AG20443 (cell line): ENCODE data around the gene ZNF277.
A peak's percentile ranks its signal among the peaks of the same experiment; 100 is the strongest.

Source experiments
- DNase-seq: peaks from one replicate; pipeline ENCODE4 v3.0.0; 2012; ENCODE audit warnings: low spot score, mixed read lengths

The ZNF277 gene

DNA sequence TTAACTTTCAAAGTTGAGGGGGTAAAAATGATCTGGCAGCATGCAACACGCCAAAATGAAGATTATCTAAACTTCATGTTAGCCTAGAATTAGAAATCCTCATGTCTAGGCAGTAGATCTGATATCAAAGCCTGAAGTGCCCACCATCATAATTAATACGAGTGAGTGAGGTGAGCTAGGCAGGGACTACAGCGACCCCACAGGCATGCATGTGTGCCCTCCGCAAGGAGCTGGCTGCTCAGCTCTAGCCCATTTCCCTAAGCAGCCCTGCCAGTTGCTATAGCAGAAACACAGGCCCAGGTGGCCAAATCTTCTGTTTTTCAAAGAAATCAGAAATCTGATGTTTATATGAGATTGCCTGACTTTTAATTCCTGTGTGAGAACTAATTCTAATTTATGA is 150.6 kb downstream of the ZNF277 start:
- DNase-seq: no peak

GRCh38 chr7:112358513-112358912 is 152.0 kb downstream of the ZNF277 start:
- DNase-seq: no peak

- DNase-seq: no peak
These were observed 152.6 kb downstream of the ZNF277 start for GRCh38 chr7:112359086-112359485.

- DNase-seq: no peak
These were observed 154.2 kb downstream of the ZNF277 start for GRCh38 chr7:112360681-112361080.

GRCh38 chr7:112361154-112361553 is 154.7 kb downstream of the ZNF277 start:
- DNase-seq: no peak

DNA sequence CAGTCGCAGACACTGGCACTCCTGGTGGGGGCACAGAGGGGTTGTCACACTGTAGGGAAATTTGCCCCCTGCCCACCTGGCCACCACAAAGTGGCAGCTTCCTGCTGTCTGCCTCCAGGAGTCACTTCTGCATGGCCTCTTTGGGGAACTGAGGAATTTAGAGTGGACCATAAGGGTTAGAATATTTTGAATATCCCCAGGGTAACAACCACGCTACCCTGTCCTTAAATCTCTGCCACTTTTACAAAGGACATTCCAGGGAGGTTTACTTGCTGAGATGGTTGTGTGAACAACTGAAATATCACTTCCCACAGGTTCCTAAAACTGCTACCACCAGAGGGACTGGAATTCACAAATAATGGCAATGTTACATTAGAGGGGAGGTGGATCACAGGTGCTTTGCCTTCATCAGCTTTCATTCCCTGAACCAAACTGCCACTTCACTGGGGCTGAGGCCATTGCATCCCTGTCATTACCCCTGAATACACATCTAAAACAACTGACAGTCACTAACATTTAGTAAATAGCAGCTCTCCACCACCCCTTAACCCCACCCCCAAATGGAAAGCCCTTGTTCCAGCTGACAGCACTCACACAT is 155.7 kb downstream of the ZNF277 start:
- no peak for DNase-seq

DNA sequence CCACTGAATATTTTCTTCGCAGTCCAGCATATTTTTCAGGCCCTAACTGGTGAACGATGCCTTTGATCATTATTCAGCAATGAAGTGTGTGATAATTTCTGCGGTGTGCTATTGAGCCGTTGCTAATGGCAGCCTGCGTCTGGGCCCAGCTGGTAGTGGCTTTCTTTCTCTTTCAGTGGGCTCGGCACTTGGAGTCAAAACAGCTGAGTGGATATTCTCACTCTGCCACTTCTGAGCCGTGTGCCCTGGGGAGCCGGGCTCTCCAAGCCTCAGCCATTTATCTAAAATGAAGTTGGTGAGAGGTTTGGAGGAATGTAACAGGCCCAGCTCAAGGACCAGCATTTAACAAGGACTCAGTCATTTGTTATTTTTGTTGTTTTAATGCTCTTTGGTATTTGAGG is 156.2 kb downstream of the ZNF277 start:
- no peak for DNase-seq

DNA sequence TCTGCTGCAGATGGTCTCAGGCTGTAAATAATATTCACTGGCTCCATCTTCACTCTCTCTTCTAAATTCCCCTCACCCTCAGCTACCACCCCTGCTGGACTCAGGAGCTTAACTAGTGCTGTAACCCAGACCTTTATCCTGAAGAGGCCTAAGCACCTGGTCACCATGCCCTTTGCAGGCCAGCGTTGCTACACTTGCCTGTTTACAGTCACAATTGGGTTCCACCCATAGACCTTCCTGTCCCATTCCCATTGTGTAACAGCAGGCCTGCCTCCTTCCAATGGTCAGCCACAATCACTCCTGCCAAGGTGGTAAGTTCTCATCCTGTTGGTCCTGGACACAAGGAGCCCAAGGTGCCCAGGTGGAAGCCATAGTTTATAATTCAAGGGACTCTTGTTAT is 157.9 kb downstream of the ZNF277 start:
- no peak for DNase-seq

DNA sequence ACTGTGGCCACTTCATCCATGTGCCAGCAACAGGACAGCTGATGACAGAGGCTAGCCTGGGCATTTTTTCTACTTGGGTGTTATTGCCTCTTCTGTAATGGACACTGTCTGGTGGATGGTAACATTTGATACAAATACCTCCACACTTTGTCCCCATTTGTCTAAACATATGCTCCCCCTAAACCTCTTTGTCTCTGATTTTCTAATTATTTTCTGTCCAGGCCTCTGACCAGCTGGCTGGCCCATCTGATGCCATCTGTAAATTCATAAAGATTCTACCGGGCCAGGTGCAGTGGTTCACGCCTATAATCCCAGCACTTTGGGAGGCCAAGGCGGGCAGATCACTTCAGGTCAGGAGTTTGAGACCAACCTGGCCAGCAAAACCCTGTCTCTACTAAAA is 159.1 kb downstream of the ZNF277 start:
- DNase-seq: no peak

DNA sequence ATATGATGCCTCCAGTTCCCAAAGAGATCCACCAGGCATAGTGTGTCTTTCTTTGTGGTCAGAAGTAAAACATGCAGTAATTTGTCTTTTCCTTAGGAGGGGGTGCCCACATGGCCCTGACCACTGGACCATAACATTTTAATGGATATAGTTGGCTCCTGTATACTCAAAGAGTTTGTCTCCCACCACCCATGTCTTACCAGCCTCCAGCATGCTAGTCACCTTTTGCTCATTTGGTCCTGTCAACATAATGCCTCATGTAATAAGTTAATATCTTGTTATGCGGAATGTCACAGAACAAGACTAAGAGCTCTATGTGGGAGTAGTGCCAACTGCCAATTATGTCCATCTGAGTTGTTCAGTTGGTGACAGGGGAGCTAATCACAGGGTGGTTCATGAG is 160.4 kb downstream of the ZNF277 start:
- no peak for DNase-seq

GRCh38 chr7:112370436-112370835 is 163.9 kb downstream of the ZNF277 start:
- DNase-seq: no peak

- no peak for DNase-seq
These were observed 165.2 kb downstream of the ZNF277 start for GRCh38 chr7:112371701-112372100.

DNA sequence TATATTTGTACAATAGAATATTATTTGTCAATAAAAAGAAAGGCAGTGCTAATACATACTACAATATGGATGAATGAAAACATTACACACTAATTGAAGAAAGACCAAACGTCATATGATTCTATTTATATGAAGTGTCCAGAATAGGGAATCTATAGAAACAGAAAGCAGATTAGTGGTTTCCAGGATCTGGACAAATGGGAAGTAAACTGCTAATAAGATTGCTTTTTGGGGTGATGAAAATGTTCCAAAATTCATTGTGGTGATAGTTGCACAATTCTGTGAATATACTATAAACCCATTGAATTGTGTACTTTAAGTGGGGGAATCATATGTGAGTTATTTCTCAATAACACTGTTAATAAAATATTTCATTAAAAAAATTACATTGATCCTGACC is 165.6 kb downstream of the ZNF277 start:
- DNase-seq: no peak

- no peak for DNase-seq
These were observed 171.1 kb downstream of the ZNF277 start for GRCh38 chr7:112377593-112377992.

- no peak for DNase-seq
These were observed 175.0 kb downstream of the ZNF277 start for GRCh38 chr7:112381311-112382091.

GRCh38 chr7:112383671-112384417 is 177.3 kb downstream of the ZNF277 start:
- DNase-seq: no peak

DNA sequence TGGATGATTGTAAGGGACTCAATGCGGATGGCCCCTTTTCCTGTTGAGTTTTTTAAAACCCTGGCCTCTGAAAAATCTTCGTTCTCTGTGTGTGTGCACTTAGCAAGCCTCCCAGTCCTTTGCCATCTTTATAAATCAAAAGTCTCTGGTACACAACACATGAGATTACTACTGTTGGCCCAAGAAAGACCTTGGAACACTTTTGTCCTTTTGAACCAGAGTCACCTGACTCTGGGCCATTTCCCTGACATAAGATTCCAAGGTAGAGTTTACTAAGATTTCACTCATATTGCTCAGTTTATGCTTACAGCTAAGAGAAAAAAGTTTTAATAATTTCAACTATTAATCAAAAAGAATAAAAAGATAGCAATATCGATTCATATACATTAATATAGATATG is 179.0 kb downstream of the ZNF277 start:
- no peak for DNase-seq

- DNase-seq: no peak
These were observed 180.1 kb downstream of the ZNF277 start for GRCh38 chr7:112386619-112387018.

GRCh38 chr7:112390167-112390566 is 183.7 kb downstream of the ZNF277 start:
- no peak for DNase-seq

GRCh38 chr7:112391079-112391821 is 184.8 kb downstream of the ZNF277 start:
- peak; percentile 50 for DNase-seq

DNA sequence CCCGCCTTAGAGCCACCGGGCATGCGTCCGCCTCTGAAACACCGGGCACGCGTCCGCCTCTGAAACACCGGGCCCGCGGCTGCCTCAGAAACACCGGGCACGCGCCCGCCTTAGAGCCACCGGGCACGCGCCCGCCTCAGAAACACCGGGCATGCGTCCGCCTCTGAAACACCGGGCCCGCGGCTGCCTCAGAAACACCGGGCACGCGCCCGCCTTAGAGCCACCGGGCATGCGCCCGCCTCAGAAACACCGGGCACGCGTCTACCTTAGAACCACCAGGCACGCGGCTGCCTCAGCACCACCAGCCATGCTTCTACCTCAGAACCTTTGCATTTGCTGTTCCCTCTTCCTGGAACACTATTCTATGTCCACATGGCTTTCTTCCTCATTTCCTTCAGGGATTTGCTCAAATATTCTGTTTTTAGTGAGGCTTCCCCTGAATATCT is 185.4 kb downstream of the ZNF277 start:
- DNase-seq: peak; percentile 55
